ENCODE measurements around the gene CFAP221. TPM values are rescaled to one million over a fixed set of nuclear protein-coding genes. Genes with fewer than 3 reads are reported as not detected.
"Not testable (repeated sequence)": the region's sequence is repeated elsewhere in the genome, so short reads cannot be mapped to it uniquely, and the experiment has no call there.

CFAP221 gene
- total and polyA plus RNA-seq, 7 donors = 0.07 TPM; not detected in 6

- Histone ChIP-seq H3K4me3 (no peak overlapping the region), H3K4me1 (no peaks in the 10 kb centered on the region), H3K27ac (no peak overlapping the region), H3K36me3 (no peaks in the 10 kb centered on the region), H3K27me3 (no peaks in the 10 kb centered on the region), H3K9me3 (no peaks in the 10 kb centered on the region)
- TF ChIP-seq CTCF (IDR thresholded peaks at IDR 0.05) (no peak), POLR2A (IDR thresholded peaks at IDR 0.05) (no peak), POLR2AphosphoS5 (IDR thresholded peaks at IDR 0.05) (no peak), EP300 (IDR thresholded peaks at IDR 0.05) (no peak)
- WGBS, 2 donors = 30 to 70% methylated on average over 1 of the region's 1 CpG
- no peak for DNase-seq
- intact Hi-C loops (cut with DNase I) = no loop called here
These were observed 62.4 kb downstream of the CFAP221 start for GRCh38 chr2:119606674-119607073.

DNA sequence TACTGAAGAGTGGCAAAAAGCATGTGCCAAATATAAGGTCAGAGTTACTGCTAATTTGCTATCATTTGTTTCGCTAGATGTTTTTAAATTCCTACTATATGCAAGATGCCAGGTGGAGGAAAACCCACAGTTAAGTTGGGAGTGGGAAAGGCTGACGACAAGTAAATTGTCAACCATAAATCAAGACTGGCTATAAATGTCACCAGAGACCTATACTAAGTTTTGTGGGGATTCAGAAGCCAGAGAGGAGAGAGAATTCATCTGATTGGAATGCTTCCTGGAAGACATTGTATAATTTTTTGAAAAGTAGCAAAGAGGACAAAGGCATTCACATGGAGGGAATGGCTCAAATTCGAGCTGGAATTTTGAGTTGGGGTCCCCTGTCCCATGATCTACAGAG lies 64.3 kb downstream of the CFAP221 start:
- H3K27me3 ChIP-seq = no peaks in the 10 kb centered on the region
- DNase-seq = no peak
- no peak overlapping the region for H3K27ac ChIP-seq
- H3K9me3 ChIP-seq = peaks cover 0 to 6% (median 0%) of the 10 kb centered on the region in 4 donors
- 41 to 51% methylated on average over 3 of the region's 3 CpGs for WGBS, 2 donors
- no peaks in the 10 kb centered on the region for H3K36me3 ChIP-seq
- intact Hi-C loops (cut with DNase I) = no loop called here
- no peak overlapping the region for H3K4me3 ChIP-seq
- TF ChIP-seq CTCF (IDR thresholded peaks at IDR 0.05) = no peak
- no peak for TF ChIP-seq EP300 (IDR thresholded peaks at IDR 0.05)
- no peak for TF ChIP-seq POLR2AphosphoS5 (IDR thresholded peaks at IDR 0.05)
- no peak for TF ChIP-seq POLR2A (IDR thresholded peaks at IDR 0.05)
- no peaks in the 10 kb centered on the region for H3K4me1 ChIP-seq

GRCh38 chr2:119609337-119609736 lies 65.1 kb downstream of the CFAP221 start:
- DNase-seq = no peak
- Histone ChIP-seq H3K27me3 (no peaks in the 10 kb centered on the region), H3K27ac (no peak overlapping the region), H3K4me3 (no peak overlapping the region), H3K36me3 (no peaks in the 10 kb centered on the region), H3K4me1 (no peaks in the 10 kb centered on the region), H3K9me3 (peaks cover 0 to 7% (median 5%) of the 10 kb centered on the region in 4 donors)
- WGBS, 2 donors = 81 to 91% methylated on average over 2 of the region's 2 CpGs
- intact Hi-C loops (cut with DNase I) = no loop called here
- TF ChIP-seq POLR2AphosphoS5 (IDR thresholded peaks at IDR 0.05) (no peak), CTCF (IDR thresholded peaks at IDR 0.05) (no peak), EP300 (IDR thresholded peaks at IDR 0.05) (no peak), POLR2A (IDR thresholded peaks at IDR 0.05) (no peak)

- intact Hi-C loops (cut with DNase I) = not testable (repeated sequence)
These were observed 69.9 kb downstream of the CFAP221 start for GRCh38 chr2:119614140-119614539.

DNA sequence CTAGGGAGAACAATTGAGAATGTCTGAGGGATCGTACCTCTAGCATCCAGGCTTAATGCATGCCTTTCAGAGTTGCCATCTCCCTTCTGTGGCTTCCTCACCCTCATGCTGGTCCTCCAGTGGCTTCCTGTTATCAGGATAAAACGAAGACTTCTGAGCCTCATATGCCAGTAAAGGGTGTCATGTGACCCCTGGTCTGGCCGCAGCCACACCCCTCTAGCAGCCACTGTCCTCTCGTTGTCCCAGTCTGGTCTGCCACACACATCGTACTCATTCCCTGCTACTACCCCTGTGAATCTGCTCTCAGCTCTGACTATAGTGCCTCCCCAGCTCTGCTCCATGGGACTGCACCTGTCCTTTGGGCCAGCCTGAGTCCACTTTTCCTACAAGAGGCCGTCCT lies 72.2 kb downstream of the CFAP221 start:
- no peaks in the 10 kb centered on the region for H3K36me3 ChIP-seq
- intact Hi-C loops (cut with DNase I) = no loop called here
- H3K27ac ChIP-seq = no peak overlapping the region
- no peak for DNase-seq
- H3K27me3 ChIP-seq = no peaks in the 10 kb centered on the region
- WGBS, 2 donors = 60 to 73% methylated on average over 6 of the region's 6 CpGs
- TF ChIP-seq EP300 (IDR thresholded peaks at IDR 0.05) (no peak), POLR2AphosphoS5 (IDR thresholded peaks at IDR 0.05) (no peak), CTCF (IDR thresholded peaks at IDR 0.05) (no peak), POLR2A (IDR thresholded peaks at IDR 0.05) (no peak)
- no peaks in the 10 kb centered on the region for H3K4me1 ChIP-seq
- H3K9me3 ChIP-seq = peaks cover 3 to 13% (median 5%) of the 10 kb centered on the region in 4 donors
- no peak overlapping the region for H3K4me3 ChIP-seq

More at GRCh38 chr2:119614140-119614539, 69.9 kb downstream of the CFAP221 start:
- not testable (repeated sequence) for H3K4me3 ChIP-seq, H3K36me3 ChIP-seq, H3K27me3 ChIP-seq, H3K4me1 ChIP-seq, DNase-seq, H3K27ac ChIP-seq
- H3K9me3 ChIP-seq = peaks cover 3 to 13% (median 5%) of the 10 kb centered on the region in 4 donors

Measured in sigmoid colon (tissue), 7 donors.